ENCODE measurements around the gene DDX49.
"Not testable (repeated sequence)": the region's sequence is repeated elsewhere in the genome, so short reads cannot be mapped to it uniquely, and the experiment has no call there.

DDX49 gene

GRCh38 chr19:18913466-18913865 is 6.0 kb upstream of the DDX49 start:
- DNase-seq, result no peak

- DNase-seq, result no peak
Measured at GRCh38 chr19:18915639-18916038, 3.9 kb upstream of the DDX49 start.

- not testable (repeated sequence) for DNase-seq
Measured at GRCh38 chr19:18917593-18917992, 1.9 kb upstream of the DDX49 start.

- no peak for DNase-seq
Measured at GRCh38 chr19:18919900-18920214, 342 bp downstream of the DDX49 start.

GRCh38 chr19:18920400-18920799 is 885 bp downstream of the DDX49 start:
- DNase-seq, result no peak

GRCh38 chr19:18921593-18921992 is 2.1 kb downstream of the DDX49 start:
- no peak for DNase-seq

GRCh38 chr19:18922228-18922985 is 2.9 kb downstream of the DDX49 start:
- DNase-seq, result no peak

- DNase-seq, result no peak
Measured at GRCh38 chr19:18924684-18925213, 5.2 kb downstream of the DDX49 start.

GRCh38 chr19:18928018-18928805 is 8.7 kb downstream of the DDX49 start:
- DNase-seq, result no peak

GRCh38 chr19:18929311-18929710 is 9.8 kb downstream of the DDX49 start:
- DNase-seq, result no peak

GRCh38 chr19:18931316-18932162 is 12.0 kb downstream of the DDX49 start:
- no peak for DNase-seq

- no peak for DNase-seq
Measured at GRCh38 chr19:18932216-18932841, 12.8 kb downstream of the DDX49 start.

- no peak for DNase-seq
Measured at GRCh38 chr19:18933297-18933696, 13.8 kb downstream of the DDX49 start.

GRCh38 chr19:18939163-18939562 is 19.6 kb downstream of the DDX49 start:
- no peak for DNase-seq

GRCh38 chr19:18939922-18940768 is 20.6 kb downstream of the DDX49 start:
- peak; percentile 10 for DNase-seq

GRCh38 chr19:18940769-18941627 is 21.5 kb downstream of the DDX49 start, which contains the start of gene HOMER3:
Gene HOMER3 (minus strand): TSS chr19:18941217. CDS start chr19:18938982, 2,235 bp downstream.
- DNase-seq, result peak; percentile 12

- DNase-seq, result no peak
Measured at GRCh38 chr19:18941628-18942354, 22.3 kb downstream of the DDX49 start.

GRCh38 chr19:18942692-18943091 is 23.2 kb downstream of the DDX49 start:
- no peak for DNase-seq

GRCh38 chr19:18943465-18943864 is 23.9 kb downstream of the DDX49 start:
- DNase-seq, result no peak

GRCh38 chr19:18945297-18945696 is 25.8 kb downstream of the DDX49 start:
- no peak for DNase-seq

All from GF-D8 (cell line).